Caco-2 (cell line): Measurements from ENCODE around the gene HIVEP2. TPM values are rescaled to one million over a fixed set of nuclear protein-coding genes. Genes with fewer than 3 reads are reported as not detected.

Experiments
- BruUV-seq: library from RNA; stranded (reverse); fragments of 400-500 nt; replicated peaks from 2 replicates; lab custom pipeline; 2021; lab: Mats Ljungman, UMichigan
- CTCF ChIA-PET: fragments of 300-600 bp; sonication (Branson Sonifier 250); formaldehyde crosslinking; loops from one replicate; lab custom pipeline; 2022; ENCODE audit warnings: antibody characterized with exemption; lab: Charles Lee
- POLR2A ChIA-PET: fragments of 300-600 bp; sonication (Branson Sonifier 250); formaldehyde crosslinking; loops from one replicate; lab custom pipeline; 2022; ENCODE audit warnings: antibody characterized with exemption; lab: Charles Lee
- DNase-seq, 2 experiments: peaks; one replicate each; pipeline versions ENCODE4 v3.0.0 to v3.0.0-alpha.2; 2020 to 2022
- H3K27me3 ChIP-seq: replicated peaks from 2 replicates; pipeline ENCODE4 v1.6.0; 2011; ENCODE audit warnings: low read length; ENCODE audit not compliant: control insufficient read depth, insufficient read depth
- H3K36me3 ChIP-seq: 2 replicates; pipeline ENCODE4 v1.5.1; 2011; ENCODE audit warnings: low read length; ENCODE audit not compliant: control insufficient read depth, insufficient read depth
- H3K4me1 ChIP-seq: fragments of 250-450 bp; sonication (Bioruptor Pico); 2 replicates; pipeline ENCODE4 v1.5.1; 2020; ENCODE audit warnings: mild to moderate bottlenecking
- H3K4me3 ChIP-seq: 2 replicates; pipeline ENCODE4 v1.5.1; 2011; ENCODE audit warnings: low read depth, mild to moderate bottlenecking, control low read depth, low read length
- H3K9me3 ChIP-seq: fragments of 250-450 bp; sonication (Bioruptor Pico); 2 replicates; pipeline ENCODE4 v1.5.1; 2020; ENCODE audit warnings: mild to moderate bottlenecking, moderate library complexity
- H3K27ac Mint-ChIP-seq: one replicate; pipeline ENCODE4 v1.8.0; 2022; ENCODE audit warnings: mixed read lengths; ENCODE audit not compliant: unreplicated experiment
- H3K27me3 Mint-ChIP-seq: one replicate; pipeline ENCODE4 v1.8.0; 2022; ENCODE audit warnings: mixed read lengths; ENCODE audit not compliant: insufficient read depth, unreplicated experiment
- H3K36me3 Mint-ChIP-seq: one replicate; pipeline ENCODE4 v1.8.0; 2022; ENCODE audit warnings: mild to moderate bottlenecking, mixed read lengths; ENCODE audit not compliant: insufficient read depth, unreplicated experiment
- H3K4me1 Mint-ChIP-seq: one replicate; pipeline ENCODE4 v1.8.0; 2022; ENCODE audit warnings: low read depth, mixed read lengths; ENCODE audit not compliant: unreplicated experiment
- H3K4me3 Mint-ChIP-seq: one replicate; pipeline ENCODE4 v1.8.0; 2022; ENCODE audit warnings: mild to moderate bottlenecking, moderate library complexity, mixed read lengths; ENCODE audit not compliant: unreplicated experiment
- H3K9me3 Mint-ChIP-seq: one replicate; pipeline ENCODE4 v1.8.0; 2022; ENCODE audit warnings: mixed read lengths; ENCODE audit not compliant: unreplicated experiment
- CTCF ChIP-seq, 2 experiments: fragments of 200-600 bp in 1 of 2; IDR thresholded peaks; 1 replicate in 1 of 2; 2 replicates in 1 of 2; pipeline versions ENCODE4 v1.5.1 to v1.8.0; 2011 to 2022; ENCODE audit warnings: antibody characterized with exemption in 1 of 2, control low read depth in 1 of 2, inconsistent platforms in 1 of 2, low read depth in 1 of 2, low read length in 1 of 2, mild to moderate bottlenecking in 1 of 2, moderate library complexity in 1 of 2; ENCODE audit not compliant: insufficient read depth in 1 of 2, severe bottlenecking in 1 of 2, unreplicated experiment in 1 of 2
- intact Hi-C: fragments of 100-400 bp; cut with micrococcal nuclease; formaldehyde crosslinking; loops from one replicate; pipeline ENCODE4 v1.10.0; 2022; ENCODE audit not compliant: unreplicated experiment
- total RNA-seq: library from RNA; stranded (reverse); gene quantifications from 2 replicates; pipeline ENCODE4 v1.2.3, GENCODE V29; 2022

Gene HIVEP2
- total RNA-seq, 1 experiment from 2014 or later = 1.0 TPM

GRCh38 chr6:142752348-142752747, 192.6 kb downstream of the HIVEP2 start:
- Histone ChIP-seq H3K36me3 (no peaks in the 10 kb centered on the region), H3K4me3 (no peak overlapping the region), H3K27me3 (0 out of 2 replicates have a peak, but pooled peaks cover 1% of the 10 kb centered on the region), H3K4me1 (no peaks in the 10 kb centered on the region), H3K9me3 (no peaks in the 10 kb centered on the region)
- H3K4me3 Mint-ChIP-seq = no peak overlapping the region
- POLR2A ChIA-PET = no interaction called here
- intact Hi-C loops = no loop called here
- no peaks in the 10 kb centered on the region for H3K27me3 Mint-ChIP-seq
- no peaks in the 10 kb centered on the region for H3K36me3 Mint-ChIP-seq
- no TSS peak for BruUV-seq
- H3K4me1 Mint-ChIP-seq = peaks cover 6% of the 10 kb centered on the region
- no peak for TF ChIP-seq CTCF (IDR thresholded peaks at IDR 0.05; ENCODE audit: insufficient read depth in 1 of 2, low read depth in 1 of 2, low read length in 1 of 2, severe bottlenecking in 1 of 2, unreplicated experiment in 1 of 2)
- CTCF ChIA-PET = no interaction called here
- H3K27ac Mint-ChIP-seq = no peak overlapping the region
- no peak for DNase-seq
- no peaks in the 10 kb centered on the region for H3K9me3 Mint-ChIP-seq

GRCh38 chr6:142751452-142751851, 193.5 kb downstream of the HIVEP2 start:
- Histone ChIP-seq H3K4me3 (no peak overlapping the region), H3K27me3 (0 out of 2 replicates have a peak, but pooled peaks cover 1% of the 10 kb centered on the region), H3K9me3 (no peaks in the 10 kb centered on the region), H3K4me1 (no peaks in the 10 kb centered on the region), H3K36me3 (no peaks in the 10 kb centered on the region)
- Mint-ChIP-seq H3K27ac (no peak overlapping the region), H3K4me3 (no peak overlapping the region), H3K36me3 (no peaks in the 10 kb centered on the region), H3K9me3 (no peaks in the 10 kb centered on the region), H3K27me3 (no peaks in the 10 kb centered on the region), H3K4me1 (peaks cover 6% of the 10 kb centered on the region)
- ChIA-PET POLR2A (no interaction called here), CTCF (no interaction called here)
- no peak for DNase-seq
- intact Hi-C loops = no loop called here
- no peak for TF ChIP-seq CTCF (IDR thresholded peaks at IDR 0.05; ENCODE audit: insufficient read depth in 1 of 2, low read depth in 1 of 2, low read length in 1 of 2, severe bottlenecking in 1 of 2, unreplicated experiment in 1 of 2)
- BruUV-seq = no TSS peak

GRCh38 chr6:142750998-142751397, 194.0 kb downstream of the HIVEP2 start:
- H3K27me3 ChIP-seq = 0 out of 2 replicates have a peak, but pooled peaks cover 1% of the 10 kb centered on the region
- no peaks in the 10 kb centered on the region for H3K4me1 ChIP-seq
- intact Hi-C loops = no loop called here
- BruUV-seq = no TSS peak
- H3K9me3 ChIP-seq = no peaks in the 10 kb centered on the region
- Mint-ChIP-seq H3K9me3 (no peaks in the 10 kb centered on the region), H3K27ac (no peak overlapping the region), H3K4me1 (peaks cover 3% of the 10 kb centered on the region), H3K27me3 (no peaks in the 10 kb centered on the region), H3K36me3 (no peaks in the 10 kb centered on the region), H3K4me3 (no peak overlapping the region)
- no peak overlapping the region for H3K4me3 ChIP-seq
- ChIA-PET POLR2A (no interaction called here), CTCF (no interaction called here)
- no peak for TF ChIP-seq CTCF (IDR thresholded peaks at IDR 0.05; ENCODE audit: insufficient read depth in 1 of 2, low read depth in 1 of 2, low read length in 1 of 2, severe bottlenecking in 1 of 2, unreplicated experiment in 1 of 2)
- DNase-seq = no peak
- no peaks in the 10 kb centered on the region for H3K36me3 ChIP-seq
